NK-92 (cell line): ENCODE measurements around the gene ASCL4.
A peak's percentile ranks its signal among the peaks of the same experiment; 100 is the strongest.
"Not testable (repeated sequence)": the region's sequence is repeated elsewhere in the genome, so short reads cannot be mapped to it uniquely, and the experiment has no call there.

Experiments
- DNase-seq: peaks from one replicate; lab custom pipeline; 2025; ENCODE audit not compliant: unreplicated experiment; lab: John Stamatoyannopoulos, UW

ASCL4 gene, protein sequence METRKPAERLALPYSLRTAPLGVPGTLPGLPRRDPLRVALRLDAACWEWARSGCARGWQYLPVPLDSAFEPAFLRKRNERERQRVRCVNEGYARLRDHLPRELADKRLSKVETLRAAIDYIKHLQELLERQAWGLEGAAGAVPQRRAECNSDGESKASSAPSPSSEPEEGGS

DNA sequence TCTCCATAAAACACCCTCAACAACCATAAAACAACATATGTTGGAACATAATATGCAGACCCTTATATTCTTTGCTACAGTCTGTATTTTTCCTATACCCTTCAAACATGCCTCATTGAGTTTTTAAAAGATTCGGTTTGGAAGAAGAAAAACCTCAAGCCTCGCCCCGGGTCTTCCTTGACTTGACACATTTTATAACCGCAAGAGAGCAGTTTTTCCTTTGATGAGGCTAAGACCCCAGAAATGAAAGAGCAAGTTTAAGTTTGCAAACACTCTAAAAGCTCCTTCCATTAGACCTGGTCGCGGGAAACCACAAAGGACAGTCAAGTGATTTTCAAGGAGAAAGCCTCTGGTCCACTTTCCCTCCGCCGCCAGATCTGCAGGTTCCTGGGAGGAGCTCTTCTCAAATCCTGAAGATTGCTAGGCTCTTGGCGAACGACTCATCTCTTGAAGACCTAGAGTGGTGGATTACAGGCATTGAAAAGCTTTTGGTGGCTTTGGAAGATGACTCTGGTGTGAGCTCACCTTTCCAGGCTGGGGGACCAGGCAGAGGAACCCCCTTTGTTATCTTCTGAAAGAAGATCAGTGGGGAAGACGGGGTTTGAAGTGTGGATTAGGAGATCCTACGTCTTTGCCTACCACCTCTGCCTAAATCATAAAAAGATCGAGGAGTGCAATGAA is at the start of gene ASCL4:
ASCL4 (plus strand) TSS at position 356 of the 681 bp plus-strand sequence. CDS start 515 bp downstream, outside the sequence.
- no peak for DNase-seq

DNA sequence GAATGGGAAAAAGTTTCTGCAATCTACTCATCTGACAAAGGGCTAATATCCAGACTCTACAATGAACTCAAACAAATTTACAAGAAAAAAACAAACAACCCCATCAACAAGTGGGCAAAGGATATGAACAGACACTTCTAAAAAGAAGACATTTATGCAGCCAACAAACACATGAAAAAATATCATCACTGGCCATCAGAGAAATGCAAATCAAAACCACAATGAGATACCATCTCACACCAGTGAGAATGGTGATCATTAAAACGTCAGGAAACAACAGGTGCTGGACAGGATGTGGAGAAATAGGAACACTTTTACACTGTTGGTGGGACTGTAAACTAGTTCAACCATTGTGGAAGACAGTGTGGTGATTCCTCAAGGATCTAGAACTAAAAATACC is 47.2 kb upstream of the ASCL4 start:
- not testable (repeated sequence) for DNase-seq

DNA sequence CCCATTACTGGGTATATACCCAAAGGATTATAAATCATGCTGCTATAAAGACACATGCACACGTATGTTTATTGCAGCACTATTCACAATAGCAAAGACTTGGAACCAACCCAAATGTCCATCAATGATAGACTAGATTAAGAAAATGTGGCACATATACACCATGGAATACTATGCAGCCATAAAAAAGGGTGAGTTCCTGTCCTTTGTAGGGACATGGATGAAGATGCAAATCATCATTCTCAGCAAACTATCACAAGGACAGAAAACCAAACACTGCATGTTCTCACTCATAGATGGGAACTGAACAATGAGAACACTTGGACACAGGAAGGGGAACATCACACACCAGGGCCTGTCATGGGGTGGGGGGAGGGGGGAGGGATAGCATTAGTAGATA is 46.8 kb upstream of the ASCL4 start:
- not testable (repeated sequence) for DNase-seq

DNA sequence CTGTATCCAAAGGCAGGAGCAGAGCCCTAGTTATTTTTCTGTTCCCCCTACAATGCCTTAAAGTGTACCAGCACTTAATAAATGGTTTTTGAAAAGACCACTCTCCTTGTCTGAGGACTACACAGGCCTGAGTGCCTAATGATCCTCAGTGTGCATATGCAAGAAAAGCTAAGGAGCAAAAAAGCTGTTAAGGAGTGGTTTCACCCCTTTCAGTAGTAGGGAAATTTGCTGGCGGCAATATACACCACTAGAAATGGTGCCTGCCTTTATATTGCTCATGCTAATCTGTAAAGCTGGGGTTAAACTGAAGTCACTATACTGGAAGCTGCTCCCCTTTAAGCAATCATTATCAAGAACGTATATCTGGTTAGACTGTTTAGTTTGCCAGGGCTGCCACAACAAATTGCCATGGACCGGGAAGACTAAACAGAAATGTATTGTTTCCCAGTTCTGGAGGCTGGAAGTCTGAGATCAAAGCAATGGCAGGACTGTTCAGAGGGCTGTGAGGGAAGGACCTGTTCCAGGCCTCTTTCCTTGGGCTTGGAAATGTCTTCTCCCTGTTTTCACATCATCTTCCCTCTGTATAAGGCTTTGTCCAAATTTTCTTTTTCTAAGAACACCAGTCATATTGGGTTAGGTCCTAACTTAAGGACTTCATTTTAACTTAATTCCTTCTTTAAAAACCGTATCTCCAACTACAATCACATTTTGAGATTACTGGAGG is 43.7 kb upstream of the ASCL4 start:
- DNase-seq: no peak

DNA sequence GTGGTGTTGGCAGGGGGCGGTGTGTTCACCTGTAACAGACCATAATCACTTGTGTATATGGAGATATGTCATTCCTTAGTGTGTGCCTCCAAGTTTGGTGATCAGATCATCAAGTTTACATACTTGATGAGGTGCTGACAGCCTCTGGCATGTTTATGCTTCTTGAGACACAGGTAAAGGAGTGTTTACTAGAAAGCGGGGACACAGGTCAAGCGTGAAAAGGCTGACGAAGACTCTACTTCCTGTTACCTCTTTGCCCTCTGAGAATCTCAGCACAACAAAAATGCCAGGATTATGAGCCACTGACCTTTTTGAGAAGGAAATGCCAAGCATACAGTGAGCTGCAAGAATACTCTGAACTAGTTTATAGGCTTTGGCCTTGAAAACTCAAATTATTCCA is 43.1 kb upstream of the ASCL4 start:
- DNase-seq: no peak

DNA sequence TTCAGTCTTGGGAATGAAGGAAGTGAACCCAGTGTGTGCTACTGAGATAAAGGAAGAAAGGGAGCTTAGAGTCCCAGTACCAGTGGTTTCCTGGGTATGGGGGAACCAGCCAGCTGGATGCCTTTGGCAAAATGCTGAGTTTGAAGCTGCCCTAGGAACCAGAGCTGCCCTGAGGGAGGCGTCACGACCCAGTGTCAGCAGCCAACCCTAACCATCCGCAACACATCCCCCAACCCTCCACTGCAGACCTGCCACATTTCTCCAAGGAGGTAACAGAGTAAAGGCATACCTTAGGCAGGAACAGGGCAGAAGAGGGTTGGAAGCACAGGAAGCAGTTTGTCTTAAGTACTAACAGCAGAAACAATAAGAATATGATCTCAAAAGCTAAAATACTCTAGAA is 42.1 kb upstream of the ASCL4 start:
- no peak for DNase-seq

DNA sequence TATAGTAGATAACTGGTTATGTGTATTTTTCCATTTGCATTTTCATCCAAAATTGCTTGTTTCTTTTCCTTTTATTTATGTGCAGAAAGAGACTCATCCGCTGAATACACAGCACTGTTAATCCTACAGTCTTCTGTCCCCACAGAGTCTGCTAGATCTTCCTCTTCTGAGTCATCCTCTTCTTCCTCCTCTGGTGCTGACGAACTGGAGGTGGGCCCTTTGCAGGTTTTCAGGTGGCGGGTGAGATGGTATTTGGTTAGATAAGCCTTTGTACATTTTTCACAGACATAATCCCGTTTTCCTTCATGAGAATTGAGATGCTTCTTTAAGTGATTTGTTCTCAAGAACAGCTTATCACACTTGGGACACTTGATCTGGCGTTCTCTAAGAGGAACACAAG is 40.4 kb upstream of the ASCL4 start:
- no peak for DNase-seq

DNA sequence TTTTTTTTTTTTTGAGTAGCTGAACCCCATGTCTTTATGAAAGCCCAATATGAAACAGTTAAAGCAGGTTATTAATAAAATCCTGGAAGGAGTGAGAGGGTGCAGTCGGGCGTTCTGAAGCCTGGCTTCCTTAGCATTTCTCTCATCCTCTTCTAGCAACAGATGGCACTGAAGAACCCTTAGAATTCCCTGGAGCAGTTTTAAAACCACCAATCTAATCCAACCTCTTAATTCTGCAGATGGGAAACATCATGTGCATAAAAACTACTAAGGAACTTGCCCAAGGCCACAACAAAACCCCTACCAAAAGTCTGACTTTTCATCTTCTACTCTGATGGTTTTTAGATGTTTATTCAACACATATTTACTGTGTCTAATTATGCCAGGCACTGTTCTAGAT is 38.7 kb upstream of the ASCL4 start:
- DNase-seq: no peak

DNA sequence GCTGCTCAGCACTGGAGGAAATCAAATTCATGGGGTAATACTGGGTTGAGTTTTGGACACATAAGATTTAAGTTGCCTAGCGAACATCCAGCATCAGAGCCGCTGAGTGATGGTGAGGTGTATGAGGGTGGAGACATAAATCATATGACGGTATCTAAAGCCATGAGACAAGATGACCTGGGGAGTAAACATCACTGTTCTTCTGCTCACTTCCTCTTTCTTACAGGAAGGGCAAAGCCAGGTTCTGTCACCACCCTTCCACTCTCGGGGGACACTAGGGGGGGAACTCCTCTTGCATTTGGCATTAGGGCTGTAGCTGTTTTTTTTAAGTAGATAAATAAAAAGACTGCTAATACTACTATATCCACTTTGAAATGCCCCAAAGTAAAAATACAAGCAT is 37.6 kb upstream of the ASCL4 start:
- DNase-seq: no peak

DNA sequence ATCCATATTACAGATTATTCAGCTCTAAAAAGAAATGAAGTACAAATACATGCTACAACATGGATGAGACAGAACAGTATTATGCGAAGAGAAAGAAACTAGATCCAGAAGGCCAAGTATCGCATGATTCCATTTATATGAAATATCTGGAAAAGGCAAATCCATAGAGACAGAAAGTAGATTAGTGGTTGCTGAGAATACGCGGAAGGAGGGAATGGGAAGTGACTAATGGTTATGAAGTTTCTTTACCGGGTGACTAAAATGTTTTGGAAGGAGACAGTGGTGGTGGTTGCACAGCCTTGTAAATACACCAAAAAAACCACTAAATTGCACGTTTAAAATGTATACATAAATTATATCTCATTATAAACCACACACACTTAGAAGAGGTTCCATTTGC is 26.0 kb upstream of the ASCL4 start:
- DNase-seq: no peak

DNA sequence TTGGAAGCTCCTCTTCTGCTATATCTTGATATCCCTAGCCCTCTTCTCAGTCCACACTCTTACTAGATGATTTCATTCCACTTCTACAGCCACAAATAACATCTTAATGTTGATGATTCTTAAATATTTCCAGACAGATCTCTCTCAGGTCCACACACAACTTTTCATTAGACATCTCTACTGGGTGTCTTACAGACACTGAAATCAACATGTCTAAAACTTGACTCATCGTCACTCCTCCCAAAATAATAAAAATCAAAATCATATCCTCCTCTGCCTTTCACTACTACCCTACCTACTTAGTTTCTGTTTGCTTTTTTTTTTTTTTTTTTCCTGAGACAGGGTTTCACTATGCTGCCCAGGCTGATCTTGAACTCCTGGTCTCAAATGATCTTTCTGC is 25.4 kb upstream of the ASCL4 start:
- no peak for DNase-seq

DNA sequence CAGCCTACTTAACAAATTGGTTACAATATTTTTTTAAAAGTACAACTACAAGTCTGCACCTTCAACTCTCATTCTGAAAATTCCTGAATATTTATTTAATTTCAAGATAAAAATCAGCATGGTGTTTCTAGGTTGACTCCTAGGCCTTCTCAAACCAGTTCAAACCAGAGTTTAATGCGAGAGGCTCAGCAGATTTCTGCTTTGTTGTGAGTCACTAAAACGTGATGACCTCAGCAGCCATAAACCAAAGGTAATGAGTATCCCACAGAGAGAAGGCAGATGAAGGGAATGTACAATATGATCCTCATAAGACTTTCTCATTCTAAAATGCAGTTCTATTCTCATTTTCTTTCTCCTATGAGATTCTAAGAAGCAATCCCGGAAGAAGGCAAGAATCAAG is 15.1 kb upstream of the ASCL4 start:
- no peak for DNase-seq

DNA sequence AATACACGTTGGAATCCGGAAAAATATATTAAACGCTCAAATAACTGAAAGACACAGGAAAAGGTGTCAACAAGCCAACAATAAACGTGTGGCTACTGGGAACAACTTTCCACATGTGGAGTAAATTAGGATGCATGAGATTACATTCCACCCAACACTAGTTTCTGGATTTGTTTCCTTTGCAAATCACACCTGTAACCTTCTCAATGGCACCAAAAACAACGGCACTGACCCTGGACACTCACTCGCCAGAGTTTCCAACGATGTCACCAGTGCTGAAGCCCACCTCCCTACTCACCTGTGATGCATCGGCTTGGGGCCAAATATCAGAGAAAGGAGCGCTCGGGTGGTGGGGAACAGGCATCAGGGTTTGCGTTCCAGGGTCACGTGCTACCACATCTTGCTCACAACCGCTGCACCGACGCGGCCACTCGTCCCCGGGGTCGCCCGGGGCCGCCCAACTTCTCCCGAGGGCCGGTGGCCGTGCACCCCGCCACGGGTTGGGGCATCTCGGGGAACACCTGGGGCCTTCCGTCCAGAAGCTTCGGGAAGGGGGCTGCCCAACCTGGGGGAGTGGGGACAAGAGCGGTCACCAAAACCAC is 14.2 kb upstream of the ASCL4 start:
- no peak for DNase-seq

DNA sequence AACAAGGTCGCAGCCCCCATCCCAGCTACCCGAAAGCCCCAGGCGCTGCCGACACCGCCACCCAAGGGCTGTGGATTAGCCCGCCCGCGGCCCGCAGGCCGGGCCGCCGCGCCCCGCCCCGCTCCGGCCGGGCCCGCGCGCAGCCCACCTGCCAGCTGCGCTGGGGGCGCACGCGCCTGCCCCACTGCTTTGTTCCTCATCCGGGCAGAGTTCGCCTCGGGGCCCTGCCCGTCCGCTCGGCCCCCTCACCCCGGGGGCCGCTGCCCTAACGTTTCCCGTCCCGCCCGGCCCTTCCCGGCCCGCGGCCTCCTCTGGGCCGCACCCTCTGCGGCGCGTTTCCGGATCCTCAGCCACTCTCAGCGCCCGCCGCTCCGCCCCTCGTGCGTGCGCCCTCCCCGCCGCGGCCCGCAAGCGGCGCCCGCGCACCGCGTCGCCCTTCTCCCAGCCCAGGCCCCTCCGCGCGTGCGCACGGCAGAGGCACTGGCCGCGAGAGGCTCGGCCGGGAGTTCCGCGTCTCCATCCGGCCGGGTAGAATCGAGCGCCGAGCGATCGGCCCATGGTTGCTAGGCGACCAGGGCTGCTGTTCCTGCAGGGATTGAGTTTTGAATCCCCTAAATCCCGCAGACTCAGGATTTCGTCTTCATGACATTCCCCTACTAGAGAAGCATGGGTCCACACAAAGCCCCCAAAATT is 13.5 kb upstream of the ASCL4 start, which contains the start of gene PRDM4:
PRDM4 (minus strand) TSS at position 329 of the 693 bp plus-strand sequence. CDS start 622 bp downstream, outside the sequence.
- peak; percentile 34 for DNase-seq

DNA sequence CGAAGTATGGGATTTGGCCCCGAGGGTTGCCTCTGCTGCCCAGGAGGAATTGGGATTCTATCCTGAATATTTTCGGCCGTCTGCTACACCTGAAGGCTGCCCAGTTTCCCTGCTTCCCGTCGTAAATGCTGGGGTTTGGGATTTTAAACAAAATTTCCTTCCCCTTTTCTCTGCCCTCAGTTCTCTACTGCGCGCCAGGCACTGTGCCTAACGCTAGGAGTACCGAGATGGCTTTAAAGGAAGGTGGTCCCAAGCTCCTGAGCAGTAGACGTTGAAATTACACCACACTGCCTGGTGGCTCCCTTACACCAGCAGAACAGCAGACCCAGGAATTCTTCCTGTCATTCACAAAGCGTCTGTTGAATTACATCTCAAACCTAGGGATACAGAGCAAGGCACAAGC is 13.0 kb upstream of the ASCL4 start:
- no peak for DNase-seq

DNA sequence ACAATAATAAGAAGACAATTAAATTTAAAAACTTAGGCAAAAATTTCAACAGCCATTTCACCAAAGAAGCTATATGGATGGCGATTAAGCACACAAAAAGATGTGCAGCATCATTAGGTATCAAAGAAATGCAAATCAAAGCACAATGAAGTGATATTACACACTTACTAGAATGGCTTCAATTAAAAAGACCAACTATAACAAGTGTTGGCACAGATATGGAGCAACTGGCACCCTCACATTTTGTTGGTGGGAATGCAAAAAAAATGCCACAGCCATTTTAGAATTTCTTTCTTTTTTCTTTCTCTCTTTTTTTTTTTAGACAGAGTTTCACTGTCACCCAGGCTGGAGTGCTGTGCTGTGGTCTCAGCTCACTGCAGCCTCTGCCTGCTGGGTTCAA is 11.6 kb upstream of the ASCL4 start:
- DNase-seq: no peak

DNA sequence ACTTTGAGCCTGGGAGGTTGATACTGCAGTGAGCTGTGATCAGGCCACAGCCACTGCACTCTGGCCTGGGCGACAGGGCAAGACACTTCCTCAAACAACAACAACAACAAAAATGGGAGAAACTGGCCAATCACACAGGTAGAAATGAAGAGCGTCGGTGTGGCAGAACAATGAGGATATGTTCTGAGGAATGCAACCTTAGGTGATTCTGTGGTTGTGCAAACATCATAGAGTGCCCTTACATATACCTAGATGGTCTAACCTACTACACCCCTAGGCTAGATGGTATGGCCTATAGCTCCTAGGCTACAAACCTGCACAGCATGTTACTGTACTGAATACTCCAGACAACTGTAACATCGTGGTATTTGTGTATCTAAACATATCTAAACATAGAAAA is 9.9 kb upstream of the ASCL4 start:
- no peak for DNase-seq

DNA sequence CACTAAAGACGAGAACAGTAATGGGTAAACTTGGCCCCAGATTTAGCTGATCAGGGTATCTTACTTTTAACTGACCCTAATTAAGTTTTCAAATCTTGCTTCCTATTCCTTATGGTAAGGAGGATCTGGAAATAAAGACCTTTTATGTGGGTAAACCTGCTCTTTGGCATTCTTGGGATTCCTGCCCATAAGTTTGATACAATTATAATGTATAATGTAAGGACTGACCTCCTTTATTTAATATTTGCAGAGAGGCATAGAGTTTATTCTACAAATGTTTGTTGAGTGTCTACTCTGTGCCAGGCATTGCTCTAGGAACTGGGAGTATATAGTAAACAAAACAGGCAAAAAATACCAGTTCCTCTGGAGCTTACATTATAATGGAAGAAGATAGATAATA is 9.2 kb upstream of the ASCL4 start:
- no peak for DNase-seq

DNA sequence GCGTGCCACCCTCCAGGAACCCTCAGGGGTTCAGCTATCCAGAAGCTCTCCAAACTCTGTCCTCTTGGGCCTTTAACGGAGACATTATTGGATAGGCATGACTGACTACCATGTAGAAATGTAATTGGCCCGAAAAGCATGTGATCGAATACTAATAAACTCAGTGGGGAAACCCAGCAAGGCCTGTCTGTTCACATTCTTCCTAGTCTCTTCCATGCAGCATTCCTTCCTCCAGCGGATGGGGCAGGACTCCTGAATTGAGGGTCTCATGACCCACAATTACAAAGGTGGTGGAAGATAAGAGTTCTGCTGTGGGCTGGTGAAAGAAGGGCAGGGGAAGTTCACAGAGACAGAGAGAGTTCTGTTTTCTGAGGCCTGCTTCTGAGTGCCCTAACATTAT is 7.0 kb upstream of the ASCL4 start:
- no peak for DNase-seq

DNA sequence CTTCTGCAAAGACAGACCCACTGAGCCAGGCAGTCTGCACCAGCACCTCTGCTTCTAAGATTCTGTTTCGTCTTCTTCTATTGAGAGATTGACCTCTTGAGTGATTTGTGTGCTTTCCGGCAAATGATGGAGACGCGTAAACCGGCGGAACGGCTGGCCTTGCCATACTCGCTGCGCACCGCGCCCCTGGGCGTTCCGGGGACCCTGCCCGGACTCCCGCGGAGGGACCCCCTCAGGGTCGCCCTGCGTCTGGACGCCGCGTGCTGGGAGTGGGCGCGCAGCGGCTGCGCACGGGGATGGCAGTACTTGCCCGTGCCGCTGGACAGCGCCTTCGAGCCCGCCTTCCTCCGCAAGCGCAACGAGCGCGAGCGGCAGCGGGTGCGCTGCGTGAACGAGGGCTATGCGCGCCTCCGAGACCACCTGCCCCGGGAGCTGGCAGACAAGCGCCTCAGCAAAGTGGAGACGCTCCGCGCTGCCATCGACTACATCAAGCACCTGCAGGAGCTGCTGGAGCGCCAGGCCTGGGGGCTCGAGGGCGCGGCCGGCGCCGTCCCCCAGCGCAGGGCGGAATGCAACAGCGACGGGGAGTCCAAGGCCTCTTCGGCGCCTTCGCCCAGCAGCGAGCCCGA is 703 bp downstream of the ASCL4 start:
- DNase-seq: no peak

DNA sequence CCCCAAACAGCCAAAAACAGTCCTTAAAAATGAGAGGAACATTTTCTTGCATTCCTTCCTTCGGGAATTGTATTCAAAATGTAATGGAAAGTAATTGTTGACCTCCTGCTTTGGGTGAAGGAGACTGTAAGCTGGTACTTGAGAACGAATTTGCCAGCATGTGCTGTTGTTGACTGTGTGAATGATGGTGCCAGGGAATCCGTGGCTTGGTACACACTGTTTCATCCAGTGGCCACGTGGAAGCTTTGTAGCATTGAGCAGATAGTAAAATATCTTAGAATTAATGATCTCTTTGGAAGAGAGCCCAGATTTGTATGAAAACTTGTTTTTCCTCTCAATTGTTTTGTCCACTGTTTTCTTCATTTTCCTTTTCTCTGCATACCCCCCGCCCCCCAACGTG is 1.7 kb downstream of the ASCL4 start:
- no peak for DNase-seq
